Esophagus squamous epithelium (tissue), 5 donors: Measurements from ENCODE around the gene REG4. TPM values are rescaled to one million over a fixed set of nuclear protein-coding genes. Genes with fewer than 3 reads are reported as not detected.

Experiments used
- DNase-seq: peaks from one replicate; lab custom pipeline; 2025; lab: John Stamatoyannopoulos, UW
- H3K27ac ChIP-seq, 4 donors: fragments of 200-600 bp; sonication (generic); one replicate each; pipeline ENCODE4 v1.5.1; 2016 to 2019; ENCODE audit warnings: mild to moderate bottlenecking in 1 of 4
- H3K27me3 ChIP-seq, 4 donors: fragments of 200-600 bp; sonication (generic); 1 replicate in 3 of 4; 2 replicates in 1 of 4; pipeline versions ENCODE4 v1.5.1 to v1.6.0; 2017 to 2021; ENCODE audit warnings: antibody characterized with exemption in 1 of 4
- H3K36me3 ChIP-seq, 3 donors: fragments of 200-600 bp; sonication (generic); one replicate each; pipeline ENCODE4 v1.5.1; 2016 to 2019
- H3K4me1 ChIP-seq, 3 donors: fragments of 200-600 bp; sonication (generic); one replicate each; pipeline ENCODE4 v1.5.1; 2017 to 2019
- H3K4me3 ChIP-seq, 4 donors: fragments of 200-600 bp; sonication (generic); 1 replicate in 3 of 4; 2 replicates in 1 of 4; pipeline ENCODE4 v1.5.1; 2016 to 2019; ENCODE audit warnings: mild to moderate bottlenecking in 2 of 4, moderate library complexity in 1 of 4
- H3K9me3 ChIP-seq, 3 donors: fragments of 200-600 bp; sonication (generic); one replicate each; pipeline ENCODE4 v1.5.1; 2016 to 2019
- POLR2A ChIP-seq, 4 donors: fragments of 450-650 bp; IDR thresholded peaks; one replicate each; pipeline ENCODE4 v1.6.1; 2017; ENCODE audit warnings: antibody characterized with exemption in 4 of 4, mild to moderate bottlenecking in 4 of 4, moderate library complexity in 3 of 4
- WGBS, 2 donors: methylation state at CpG; one replicate each; pipeline ENCODE4 v1.1.5; 2018; 5-methylcytosine and 5-hydroxymethylcytosine counted together
- intact Hi-C: fragments of 100-400 bp; cut with DNase I; formaldehyde crosslinking; loops from one replicate; pipeline ENCODE4 v1.15.0; 2022
- total RNA-seq, 4 donors: library from RNA; depleted of rRNA; stranded (reverse); fragments of >200 nt; gene quantifications; one replicate each; pipeline ENCODE4 v1.1.0, GENCODE V29; 2016
- TF ChIP-seq, protein P1 (sequence below), 6 experiments: fragments of 450-650 bp in 4 of 6; fragments of 200-600 bp in 2 of 6; sonication (generic) in 2 of 6; IDR thresholded peaks; one replicate each; pipeline ENCODE4 v1.5.1; 2016 to 2019; ENCODE audit warnings: antibody characterized with exemption in 6 of 6, mild to moderate bottlenecking in 4 of 6, moderate library complexity in 4 of 6
- donor health status: DM: yes; HTN: yes; CAD: no.

Gene REG4
- total RNA-seq, 4 donors from 2014 or later, result not detected

DNA sequence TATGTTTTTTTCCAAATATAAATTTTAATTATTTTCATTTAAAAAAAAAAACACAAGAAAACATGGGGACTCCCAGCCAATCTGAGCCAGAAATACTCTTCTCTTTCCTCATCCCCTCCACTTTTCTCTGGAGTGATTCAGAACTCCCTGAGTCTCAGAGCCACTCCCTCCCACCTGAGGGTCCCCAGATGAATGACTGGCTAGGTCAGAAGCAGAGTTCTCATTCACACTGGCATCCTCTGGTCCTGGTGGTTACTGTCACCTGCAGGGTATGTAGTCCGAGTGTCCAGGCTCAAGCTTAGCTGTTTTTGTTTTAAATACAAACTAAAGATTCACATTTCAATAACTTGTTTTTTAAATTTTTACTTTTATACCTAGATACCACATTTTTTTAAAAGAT lies 48.9 kb downstream of the REG4 start:
- no peak overlapping the region for H3K4me3 ChIP-seq
- no peaks in the 10 kb centered on the region for H3K27me3 ChIP-seq
- intact Hi-C loops, result no loop called here
- no peaks in the 10 kb centered on the region for H3K9me3 ChIP-seq
- no peak overlapping the region for H3K27ac ChIP-seq
- no peak for DNase-seq
- peaks cover 7 to 27% (median 21%) of the 10 kb centered on the region in 3 donors for H3K4me1 ChIP-seq
- H3K36me3 ChIP-seq, result no peaks in the 10 kb centered on the region
- 81 to 94% methylated on average over 1 of the region's 1 CpG for WGBS, 2 donors
- TF ChIP-seq, protein P1, sequence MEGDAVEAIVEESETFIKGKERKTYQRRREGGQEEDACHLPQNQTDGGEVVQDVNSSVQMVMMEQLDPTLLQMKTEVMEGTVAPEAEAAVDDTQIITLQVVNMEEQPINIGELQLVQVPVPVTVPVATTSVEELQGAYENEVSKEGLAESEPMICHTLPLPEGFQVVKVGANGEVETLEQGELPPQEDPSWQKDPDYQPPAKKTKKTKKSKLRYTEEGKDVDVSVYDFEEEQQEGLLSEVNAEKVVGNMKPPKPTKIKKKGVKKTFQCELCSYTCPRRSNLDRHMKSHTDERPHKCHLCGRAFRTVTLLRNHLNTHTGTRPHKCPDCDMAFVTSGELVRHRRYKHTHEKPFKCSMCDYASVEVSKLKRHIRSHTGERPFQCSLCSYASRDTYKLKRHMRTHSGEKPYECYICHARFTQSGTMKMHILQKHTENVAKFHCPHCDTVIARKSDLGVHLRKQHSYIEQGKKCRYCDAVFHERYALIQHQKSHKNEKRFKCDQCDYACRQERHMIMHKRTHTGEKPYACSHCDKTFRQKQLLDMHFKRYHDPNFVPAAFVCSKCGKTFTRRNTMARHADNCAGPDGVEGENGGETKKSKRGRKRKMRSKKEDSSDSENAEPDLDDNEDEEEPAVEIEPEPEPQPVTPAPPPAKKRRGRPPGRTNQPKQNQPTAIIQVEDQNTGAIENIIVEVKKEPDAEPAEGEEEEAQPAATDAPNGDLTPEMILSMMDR (IDR thresholded peaks at IDR 0.05), result no peak
- TF ChIP-seq POLR2A (IDR thresholded peaks at IDR 0.05), result no peak

DNA sequence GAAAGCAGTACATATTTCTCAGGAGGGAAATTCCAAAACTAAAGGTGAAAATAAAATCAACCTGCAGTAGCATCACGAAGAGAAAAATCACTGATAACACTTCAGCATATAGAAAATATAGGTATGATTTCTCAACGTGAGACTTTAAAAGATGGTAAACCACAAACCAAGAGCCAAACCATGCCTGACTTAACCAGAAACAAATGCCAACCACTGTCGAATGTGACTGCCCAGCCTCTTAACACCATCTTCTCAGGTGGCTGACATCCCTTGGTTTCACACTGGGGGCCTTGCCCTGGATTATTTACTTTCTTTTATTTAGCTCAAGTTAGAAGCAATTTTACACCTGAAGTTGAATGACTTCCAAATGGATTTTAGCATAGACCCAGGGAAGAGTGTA lies 52.7 kb downstream of the REG4 start:
- no peak for TF ChIP-seq POLR2A (IDR thresholded peaks at IDR 0.05)
- TF ChIP-seq, protein P1 (IDR thresholded peaks at IDR 0.05), result no peak
- Histone ChIP-seq H3K4me1 (peaks cover 0 to 16% (median 5%) of the 10 kb centered on the region in 3 donors), H3K27me3 (no peaks in the 10 kb centered on the region), H3K4me3 (no peak overlapping the region), H3K36me3 (no peaks in the 10 kb centered on the region), H3K27ac (no peak overlapping the region), H3K9me3 (no peaks in the 10 kb centered on the region)
- WGBS, 2 donors, result 64 to 66% methylated on average over 3 of the region's 3 CpGs
- intact Hi-C loops, result no loop called here
- no peak for DNase-seq

- Histone ChIP-seq H3K27ac (no peak overlapping the region), H3K27me3 (no peaks in the 10 kb centered on the region), H3K4me3 (no peak overlapping the region), H3K4me1 (peaks cover 3 to 20% (median 6%) of the 10 kb centered on the region in 3 donors), H3K9me3 (no peaks in the 10 kb centered on the region), H3K36me3 (no peaks in the 10 kb centered on the region)
- whole genome bisulfite sequencing, 2 donors, result 87 to 90% methylated on average over 4 of the region's 4 CpGs
- TF ChIP-seq, protein P1 (IDR thresholded peaks at IDR 0.05), result no peak
- TF ChIP-seq POLR2A (IDR thresholded peaks at IDR 0.05), result no peak
- no peak for DNase-seq
- intact Hi-C loops, result no loop called here
These were observed 58.7 kb downstream of the REG4 start for GRCh38 chr1:119752592-119752991.

DNA sequence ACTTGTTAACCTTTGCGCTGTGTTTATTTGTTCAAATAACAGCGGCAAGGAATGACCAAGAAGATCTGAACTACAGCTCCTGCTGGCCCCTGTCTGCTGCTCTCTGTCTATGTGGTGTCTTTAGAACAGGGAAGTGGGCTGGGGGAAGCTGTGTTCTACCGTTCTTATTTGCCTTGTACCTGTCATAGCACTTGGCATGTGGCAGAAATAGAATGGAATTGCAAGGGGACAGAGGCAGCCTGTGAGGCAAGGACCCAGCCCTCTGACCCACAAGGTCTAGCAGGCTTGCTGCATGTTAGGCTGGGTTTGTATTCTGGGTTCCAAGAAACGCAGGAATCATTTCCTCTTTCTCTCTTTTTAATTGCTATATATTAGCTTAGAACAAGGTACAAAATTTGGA lies 63.2 kb downstream of the REG4 start:
- no peaks in the 10 kb centered on the region for H3K9me3 ChIP-seq
- TF ChIP-seq, protein P1 (IDR thresholded peaks at IDR 0.05), result no peak
- TF ChIP-seq POLR2A (IDR thresholded peaks at IDR 0.05), result no peak
- DNase-seq, result no peak
- 47 to 56% methylated on average over 4 of the region's 4 CpGs for WGBS, 2 donors
- no peak overlapping the region for H3K4me3 ChIP-seq
- H3K27ac ChIP-seq, result peak overlapping the region in 3 of 4 donors; percentile 28 to 64 (median 52)
- H3K36me3 ChIP-seq, result no peaks in the 10 kb centered on the region
- peaks cover 3 to 45% (median 15%) of the 10 kb centered on the region in 3 donors for H3K4me1 ChIP-seq
- intact Hi-C loops, result no loop called here
- no peaks in the 10 kb centered on the region for H3K27me3 ChIP-seq

- no peaks in the 10 kb centered on the region for H3K36me3 ChIP-seq
- H3K4me3 ChIP-seq, result no peak overlapping the region
- TF ChIP-seq, protein P1 (IDR thresholded peaks at IDR 0.05), result no peak
- TF ChIP-seq POLR2A (IDR thresholded peaks at IDR 0.05), result no peak
- H3K27me3 ChIP-seq, result no peaks in the 10 kb centered on the region
- intact Hi-C loops, result no loop called here
- no peaks in the 10 kb centered on the region for H3K9me3 ChIP-seq
- DNase-seq, result no peak
- 13 to 19% methylated on average over 3 of the region's 3 CpGs for WGBS, 2 donors
- peak overlapping the region; percentile 10 to 64 (median 40) for H3K27ac ChIP-seq
- peaks cover 3 to 51% (median 15%) of the 10 kb centered on the region in 3 donors for H3K4me1 ChIP-seq
These were observed 63.8 kb downstream of the REG4 start for GRCh38 chr1:119747451-119747850.
